MCF 10A (cell line): ENCODE results near the gene MLH3. TPM values are rescaled to one million over a fixed set of nuclear protein-coding genes. Genes with fewer than 3 reads are reported as not detected.
"Not testable (repeated sequence)": the region's sequence is repeated elsewhere in the genome, so short reads cannot be mapped to it uniquely, and the experiment has no call there.

Experiments used
- BruUV-seq: library from RNA; stranded (reverse); fragments of 400-500 nt; replicated peaks from 2 replicates; lab custom pipeline; 2021; lab: Mats Ljungman, UMichigan
- CTCF ChIA-PET: fragments of 300-600 bp; sonication (Branson Sonifier 250); formaldehyde crosslinking; extraction: SDS; loops from one replicate; lab custom pipeline; 2021; ENCODE audit warnings: antibody characterized with exemption, inconsistent platforms; lab: Yijun Ruan, JAX
- POLR2A ChIA-PET: fragments of 300-600, 350-650 bp; sonication (Branson Sonifier 250); formaldehyde crosslinking; extraction: SDS; loops from one replicate; lab custom pipeline; 2020; ENCODE audit warnings: antibody characterized with exemption, inconsistent platforms; lab: Yijun Ruan, JAX
- DNase-seq: peaks from one replicate; pipeline ENCODE4 v3.0.0-alpha.2; 2018; ENCODE audit not compliant: unreplicated experiment
- H3K27ac Mint-ChIP-seq: one replicate; pipeline ENCODE4 v1.8.0; 2022; ENCODE audit warnings: mild to moderate bottlenecking, low read depth, mixed read lengths; ENCODE audit not compliant: unreplicated experiment
- H3K27me3 Mint-ChIP-seq: one replicate; pipeline ENCODE4 v1.8.0; 2022; ENCODE audit warnings: mixed read lengths; ENCODE audit not compliant: insufficient read depth, unreplicated experiment
- H3K36me3 Mint-ChIP-seq: one replicate; pipeline ENCODE4 v1.8.0; 2022; ENCODE audit warnings: mild to moderate bottlenecking, moderate library complexity, mixed read lengths; ENCODE audit not compliant: insufficient read depth, unreplicated experiment
- H3K4me1 Mint-ChIP-seq: one replicate; pipeline ENCODE4 v1.8.0; 2022; ENCODE audit warnings: mixed read lengths; ENCODE audit not compliant: insufficient read depth, unreplicated experiment
- H3K4me3 Mint-ChIP-seq: one replicate; pipeline ENCODE4 v1.8.0; 2022; ENCODE audit warnings: mild to moderate bottlenecking, moderate library complexity, mixed read lengths; ENCODE audit not compliant: unreplicated experiment
- H3K9me3 Mint-ChIP-seq: one replicate; pipeline ENCODE4 v1.8.0; 2022; ENCODE audit warnings: mixed read lengths; ENCODE audit not compliant: unreplicated experiment
- CTCF ChIP-seq: fragments of 200-600 bp; IDR thresholded peaks from one replicate; pipeline ENCODE4 v1.8.0; 2022; ENCODE audit warnings: antibody characterized with exemption, mild to moderate bottlenecking; ENCODE audit not compliant: unreplicated experiment
- intact Hi-C: fragments of 100-400 bp; cut with micrococcal nuclease; formaldehyde crosslinking; loops from 2 replicates; pipeline ENCODE4 v1.14.1; 2022
- total RNA-seq: library from RNA; stranded (reverse); gene quantifications from 2 replicates; pipeline ENCODE4 v1.2.3, GENCODE V29; 2022

The MLH3 gene
- total RNA-seq, 1 experiment from 2014 or later, result 28.2 TPM

GRCh38 chr14:75002392-75003249 is 48.6 kb downstream of the MLH3 start, which contains the start of gene EIF2B2:
TSS of gene EIF2B2 (plus strand) at chr14:75002921. CDS start at chr14:75002991, 70 bp downstream.
- intact Hi-C loops, result loop anchor here (5.0 kb wide), 1 partner anchor 55 kb away; no protein-coding TSS in a partner anchor
- ChIA-PET POLR2A (interaction anchor here (0.7 to 2.9 kb wide), 16 partner anchors 10 to 220 kb away, joined by 3 to 18 read pairs (median 4); partner anchors contain the start of genes ACYP1 and ZC2HC1C), CTCF (interaction anchor here (0.7 to 1.6 kb wide), 6 partner anchors 17 to 124 kb away, joined by 3 to 6 read pairs (median 4); no protein-coding TSS in a partner anchor)
- DNase-seq, result peak; percentile 97
- H3K9me3 Mint-ChIP-seq, result no peaks in the 10 kb centered on the region
- no TSS peak for BruUV-seq
- TF ChIP-seq CTCF, result no peak
- no peaks in the 10 kb centered on the region for H3K27me3 Mint-ChIP-seq
- peak within 1 kb of the TSS; percentile 94 for H3K4me3 Mint-ChIP-seq
- peak within 1 kb of the TSS; percentile 72 for H3K27ac Mint-ChIP-seq
- peaks cover 16% of the 10 kb centered on the region for H3K4me1 Mint-ChIP-seq
- H3K36me3 Mint-ChIP-seq, result peaks cover 41% of the 10 kb centered on the region

- peaks cover 16% of the 10 kb centered on the region for H3K4me1 Mint-ChIP-seq
- no TSS peak for BruUV-seq
- no peaks in the 10 kb centered on the region for H3K9me3 Mint-ChIP-seq
- H3K36me3 Mint-ChIP-seq, result peaks cover 34% of the 10 kb centered on the region
- CTCF ChIA-PET, result interaction anchor here (0.6 to 1.5 kb wide), 4 partner anchors 18 to 96 kb away, joined by 3 to 5 read pairs (median 4); no protein-coding TSS in a partner anchor
- intact Hi-C loops, result loop anchor here (5.0 kb wide), 1 partner anchor 55 kb away; no protein-coding TSS in a partner anchor
- no peaks in the 10 kb centered on the region for H3K27me3 Mint-ChIP-seq
- H3K4me3 Mint-ChIP-seq, result peak overlapping the region; percentile 94
- peak overlapping the region; percentile 72 for H3K27ac Mint-ChIP-seq
- no peak for DNase-seq
- no peak for TF ChIP-seq CTCF
- POLR2A ChIA-PET, result interaction anchor here (1.3 to 2.9 kb wide), 7 partner anchors 13 to 67 kb away, joined by 4 to 18 read pairs (median 7); partner anchors contain the start of genes ACYP1 and ZC2HC1C
Measured at GRCh38 chr14:75001899-75002298, 49.4 kb downstream of the MLH3 start.

- ChIA-PET CTCF (no interaction called here), POLR2A (interaction anchor here (1.3 to 2.2 kb wide), 3 partner anchors 16 to 36 kb away, joined by 4 to 7 read pairs (median 5); no protein-coding TSS in a partner anchor)
- no peaks in the 10 kb centered on the region for H3K9me3 Mint-ChIP-seq
- TF ChIP-seq CTCF, result no peak
- H3K27ac Mint-ChIP-seq, result no peak overlapping the region
- H3K36me3 Mint-ChIP-seq, result peaks cover 28% of the 10 kb centered on the region
- no peaks in the 10 kb centered on the region for H3K27me3 Mint-ChIP-seq
- no peak overlapping the region for H3K4me3 Mint-ChIP-seq
- peaks cover 16% of the 10 kb centered on the region for H3K4me1 Mint-ChIP-seq
- no peak for DNase-seq
- intact Hi-C loops, result loop anchor here (5.0 kb wide), 1 partner anchor 54 kb away; no protein-coding TSS in a partner anchor
- no TSS peak for BruUV-seq
Measured at GRCh38 chr14:75001261-75001660, 50.0 kb downstream of the MLH3 start.

- H3K4me3 Mint-ChIP-seq, H3K36me3 Mint-ChIP-seq, intact Hi-C loops, H3K9me3 Mint-ChIP-seq, H3K4me1 Mint-ChIP-seq, DNase-seq, H3K27me3 Mint-ChIP-seq, BruUV-seq, H3K27ac Mint-ChIP-seq: not testable (repeated sequence)
- ChIA-PET POLR2A (interaction anchor here (0.6 kb wide), 1 partner anchor 606 kb away, joined by 3 read pairs; no protein-coding TSS in a partner anchor), CTCF (interaction anchor here (0.6 kb wide), 1 partner anchor 9 kb away, joined by 3 read pairs; no protein-coding TSS in a partner anchor)
Measured at GRCh38 chr14:74995781-74996180, 55.5 kb downstream of the MLH3 start.

GRCh38 chr14:74994182-74994581 is 57.1 kb downstream of the MLH3 start:
- POLR2A ChIA-PET, CTCF ChIA-PET: not testable (repeated sequence)

More at GRCh38 chr14:74994182-74994581, 57.1 kb downstream of the MLH3 start:
- H3K9me3 Mint-ChIP-seq, H3K36me3 Mint-ChIP-seq, DNase-seq, H3K27me3 Mint-ChIP-seq, H3K4me1 Mint-ChIP-seq, H3K4me3 Mint-ChIP-seq, BruUV-seq, H3K27ac Mint-ChIP-seq, intact Hi-C loops: not testable (repeated sequence)
